ENCODE measurements around the gene SETBP1.

The SETBP1 gene

GRCh38 chr18:44957025-44957424 is 276.3 kb downstream of the SETBP1 start:
- Histone ChIP-seq H2BK5ac (ENCODE audit: low read depth, low read length, poor library complexity, severe bottlenecking) (no peak overlapping the region), H3K23ac (ENCODE audit: low read length in 2 of 2) (no peak overlapping the region), H3K79me1 (replicated peaks; ENCODE audit: low read length, poor library complexity, severe bottlenecking) (peaks cover 13% of the 10 kb centered on the region), H2AFZ (ENCODE audit: low read depth, low read length) (no peak overlapping the region), H4K8ac (ENCODE audit: low read length) (no peak overlapping the region), H3K4me3 (ENCODE audit: insufficient read depth in 1 of 2, low read depth in 1 of 2, low read length in 2 of 2) (no peak overlapping the region), H2BK120ac (ENCODE audit: low read depth, low read length) (no peak overlapping the region), H3K36me3 (ENCODE audit: control insufficient read depth in 1 of 2, insufficient read depth in 2 of 2, low read depth in 1 of 2, low read length in 2 of 2) (peaks cover 14 to 46% of the 10 kb centered on the region in 2 experiments), H3K9ac (ENCODE audit: low read length) (no peak overlapping the region), H3K27me3 (ENCODE audit: control insufficient read depth in 1 of 2, insufficient read depth in 1 of 2, low read length in 2 of 2) (no peaks in the 10 kb centered on the region), H4K91ac (ENCODE audit: low read length) (no peak overlapping the region), H2BK15ac (ENCODE audit: low read depth, poor library complexity, severe bottlenecking) (no peak overlapping the region), H2BK12ac (ENCODE audit: low read length in 2 of 2) (no peak overlapping the region), H3K4me1 (ENCODE audit: control insufficient read depth, insufficient read depth, low read depth, low read length) (no peaks in the 10 kb centered on the region), H3K4ac (ENCODE audit: low read depth in 1 of 2, low read length in 2 of 2) (no peak overlapping the region), H3K14ac (ENCODE audit: low read length in 2 of 2) (no peak overlapping the region), H3K27ac (ENCODE audit: low read length, poor library complexity, severe bottlenecking) (no peak overlapping the region), H3K18ac (ENCODE audit: low read depth in 1 of 2, low read length in 2 of 2) (no peak overlapping the region), H3K4me2 (ENCODE audit: low read length, poor library complexity, severe bottlenecking) (no peak overlapping the region), H3K9me3 (ENCODE audit: control insufficient read depth, low read length) (no peaks in the 10 kb centered on the region), H2AK5ac (ENCODE audit: low read length, severe bottlenecking) (no peak overlapping the region)
- no peak for DNase-seq
- 100% methylated on average over 1 of the region's 1 CpG for WGBS

DNA sequence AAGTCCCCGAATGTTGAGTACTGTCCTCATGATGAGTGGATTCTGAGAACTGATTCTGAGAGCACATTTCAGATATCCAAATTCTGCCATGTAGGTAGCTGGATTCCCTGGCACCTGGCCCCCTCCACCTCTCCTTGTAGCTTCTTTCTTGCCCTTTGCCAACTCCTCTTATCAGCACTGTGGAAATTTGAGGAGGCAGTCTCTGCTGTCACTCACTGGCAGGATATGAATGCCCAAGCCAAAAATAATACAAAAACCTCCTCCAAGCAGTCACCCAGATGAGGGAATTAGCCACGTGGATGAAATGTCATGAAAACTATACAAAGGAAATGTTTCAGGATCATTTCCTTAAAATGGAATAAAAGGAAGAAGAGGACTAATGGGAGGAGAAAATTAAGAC is 276.8 kb downstream of the SETBP1 start:
- Histone ChIP-seq H3K36me3 (ENCODE audit: control insufficient read depth in 1 of 2, insufficient read depth in 2 of 2, low read depth in 1 of 2, low read length in 2 of 2) (peaks cover 10 to 42% of the 10 kb centered on the region in 2 experiments), H3K23ac (ENCODE audit: low read length in 2 of 2) (no peak overlapping the region), H3K18ac (ENCODE audit: low read depth in 1 of 2, low read length in 2 of 2) (no peak overlapping the region), H2AK5ac (ENCODE audit: low read length, severe bottlenecking) (no peak overlapping the region), H2BK5ac (ENCODE audit: low read depth, low read length, poor library complexity, severe bottlenecking) (no peak overlapping the region), H2BK120ac (ENCODE audit: low read depth, low read length) (no peak overlapping the region), H3K9me3 (ENCODE audit: control insufficient read depth, low read length) (no peaks in the 10 kb centered on the region), H3K79me1 (replicated peaks; ENCODE audit: low read length, poor library complexity, severe bottlenecking) (peaks cover 13% of the 10 kb centered on the region), H2BK12ac (ENCODE audit: low read length in 2 of 2) (no peak overlapping the region), H3K4me3 (ENCODE audit: insufficient read depth in 1 of 2, low read depth in 1 of 2, low read length in 2 of 2) (no peak overlapping the region), H3K4ac (ENCODE audit: low read depth in 1 of 2, low read length in 2 of 2) (no peak overlapping the region), H4K8ac (ENCODE audit: low read length) (no peak overlapping the region), H3K27ac (ENCODE audit: low read length, poor library complexity, severe bottlenecking) (no peak overlapping the region), H3K4me2 (ENCODE audit: low read length, poor library complexity, severe bottlenecking) (no peak overlapping the region), H2BK15ac (ENCODE audit: low read depth, poor library complexity, severe bottlenecking) (no peak overlapping the region), H3K4me1 (ENCODE audit: control insufficient read depth, insufficient read depth, low read depth, low read length) (no peaks in the 10 kb centered on the region), H4K91ac (ENCODE audit: low read length) (no peak overlapping the region), H3K14ac (ENCODE audit: low read length in 2 of 2) (no peak overlapping the region), H3K27me3 (ENCODE audit: control insufficient read depth in 1 of 2, insufficient read depth in 1 of 2, low read length in 2 of 2) (no peaks in the 10 kb centered on the region), H3K9ac (ENCODE audit: low read length) (no peak overlapping the region), H2AFZ (ENCODE audit: low read depth, low read length) (no peak overlapping the region)
- WGBS = 100% methylated on average over 1 of the region's 2 CpGs
- no peak for DNase-seq

GRCh38 chr18:44958040-44958439 is 277.4 kb downstream of the SETBP1 start:
- no peak overlapping the region for H4K91ac ChIP-seq (ENCODE audit: low read length)
- H3K9me3 ChIP-seq (ENCODE audit: control insufficient read depth, low read length) = no peaks in the 10 kb centered on the region
- no peak overlapping the region for H2BK15ac ChIP-seq (ENCODE audit: low read depth, poor library complexity, severe bottlenecking)
- H2AFZ ChIP-seq (ENCODE audit: low read depth, low read length) = no peak overlapping the region
- H3K4me2 ChIP-seq (ENCODE audit: low read length, poor library complexity, severe bottlenecking) = no peak overlapping the region
- peaks cover 11% of the 10 kb centered on the region for H3K79me1 ChIP-seq (replicated peaks; ENCODE audit: low read length, poor library complexity, severe bottlenecking)
- WGBS = no CpG with 5 or more reads among the region's 1 CpG
- H3K4me1 ChIP-seq (ENCODE audit: control insufficient read depth, insufficient read depth, low read depth, low read length) = no peaks in the 10 kb centered on the region
- H3K36me3 ChIP-seq (ENCODE audit: control insufficient read depth in 1 of 2, insufficient read depth in 2 of 2, low read depth in 1 of 2, low read length in 2 of 2) = peaks cover 4 to 36% of the 10 kb centered on the region in 2 experiments
- no peak overlapping the region for H3K4ac ChIP-seq (ENCODE audit: low read depth in 1 of 2, low read length in 2 of 2)
- H3K27ac ChIP-seq (ENCODE audit: low read length, poor library complexity, severe bottlenecking) = no peak overlapping the region
- H2BK120ac ChIP-seq (ENCODE audit: low read depth, low read length) = no peak overlapping the region
- H3K18ac ChIP-seq (ENCODE audit: low read depth in 1 of 2, low read length in 2 of 2) = no peak overlapping the region
- DNase-seq = no peak
- H4K8ac ChIP-seq (ENCODE audit: low read length) = no peak overlapping the region
- H3K14ac ChIP-seq (ENCODE audit: low read length in 2 of 2) = no peak overlapping the region
- no peak overlapping the region for H3K4me3 ChIP-seq (ENCODE audit: insufficient read depth in 1 of 2, low read depth in 1 of 2, low read length in 2 of 2)
- H3K23ac ChIP-seq (ENCODE audit: low read length in 2 of 2) = no peak overlapping the region
- no peak overlapping the region for H2BK12ac ChIP-seq (ENCODE audit: low read length in 2 of 2)
- H3K9ac ChIP-seq (ENCODE audit: low read length) = no peak overlapping the region
- no peak overlapping the region for H2BK5ac ChIP-seq (ENCODE audit: low read depth, low read length, poor library complexity, severe bottlenecking)
- H2AK5ac ChIP-seq (ENCODE audit: low read length, severe bottlenecking) = no peak overlapping the region
- no peaks in the 10 kb centered on the region for H3K27me3 ChIP-seq (ENCODE audit: control insufficient read depth in 1 of 2, insufficient read depth in 1 of 2, low read length in 2 of 2)

GRCh38 chr18:44958455-44958854 is 277.8 kb downstream of the SETBP1 start:
- Histone ChIP-seq H2AFZ (ENCODE audit: low read depth, low read length) (no peak overlapping the region), H3K79me1 (replicated peaks; ENCODE audit: low read length, poor library complexity, severe bottlenecking) (peaks cover 10% of the 10 kb centered on the region), H4K8ac (ENCODE audit: low read length) (no peak overlapping the region), H3K27ac (ENCODE audit: low read length, poor library complexity, severe bottlenecking) (no peak overlapping the region), H3K4me3 (ENCODE audit: insufficient read depth in 1 of 2, low read depth in 1 of 2, low read length in 2 of 2) (no peak overlapping the region), H4K91ac (ENCODE audit: low read length) (no peak overlapping the region), H2BK12ac (ENCODE audit: low read length in 2 of 2) (no peak overlapping the region), H3K36me3 (ENCODE audit: control insufficient read depth in 1 of 2, insufficient read depth in 2 of 2, low read depth in 1 of 2, low read length in 2 of 2) (peaks cover 3 to 32% of the 10 kb centered on the region in 2 experiments), H3K9me3 (ENCODE audit: control insufficient read depth, low read length) (no peaks in the 10 kb centered on the region), H3K9ac (ENCODE audit: low read length) (no peak overlapping the region), H2BK15ac (ENCODE audit: low read depth, poor library complexity, severe bottlenecking) (no peak overlapping the region), H3K14ac (ENCODE audit: low read length in 2 of 2) (no peak overlapping the region), H2BK120ac (ENCODE audit: low read depth, low read length) (no peak overlapping the region), H3K4me1 (ENCODE audit: control insufficient read depth, insufficient read depth, low read depth, low read length) (no peaks in the 10 kb centered on the region), H3K27me3 (ENCODE audit: control insufficient read depth in 1 of 2, insufficient read depth in 1 of 2, low read length in 2 of 2) (no peaks in the 10 kb centered on the region), H2BK5ac (ENCODE audit: low read depth, low read length, poor library complexity, severe bottlenecking) (no peak overlapping the region), H3K18ac (ENCODE audit: low read depth in 1 of 2, low read length in 2 of 2) (no peak overlapping the region), H3K4me2 (ENCODE audit: low read length, poor library complexity, severe bottlenecking) (no peak overlapping the region), H3K4ac (ENCODE audit: low read depth in 1 of 2, low read length in 2 of 2) (no peak overlapping the region), H3K23ac (ENCODE audit: low read length in 2 of 2) (no peak overlapping the region), H2AK5ac (ENCODE audit: low read length, severe bottlenecking) (no peak overlapping the region)
- DNase-seq = no peak
